ENCODE results near the gene IL36G.

IL36G gene

GRCh38 chr2:113025737-113026136 lies 47.9 kb downstream of the IL36G start:
- FAIRE-seq: no peak

- FAIRE-seq: no peak
Measured at GRCh38 chr2:113027691-113028090, 49.9 kb downstream of the IL36G start.

DNA sequence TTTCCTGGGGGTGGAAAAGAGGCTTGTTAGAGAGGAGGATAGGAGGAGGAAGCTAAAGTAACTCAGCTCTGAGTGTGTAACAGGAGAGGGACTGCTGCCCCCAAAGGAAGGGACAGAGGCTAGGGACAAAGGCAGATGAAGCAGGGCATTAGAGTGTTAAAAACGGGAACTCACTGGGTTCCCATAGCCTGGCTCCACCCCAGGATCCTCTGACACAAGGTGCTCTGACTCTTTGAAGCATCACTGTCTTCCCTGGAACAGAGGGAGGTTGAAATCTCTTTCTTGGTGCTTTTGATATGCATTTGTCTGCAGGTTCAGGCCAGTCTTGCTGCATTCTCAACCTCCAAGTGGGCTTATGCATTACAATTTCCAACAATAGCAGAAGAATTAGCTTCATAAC lies 50.3 kb downstream of the IL36G start:
- no peak for FAIRE-seq

GRCh38 chr2:113032737-113033136 lies 54.9 kb downstream of the IL36G start:
- no peak for FAIRE-seq

DNA sequence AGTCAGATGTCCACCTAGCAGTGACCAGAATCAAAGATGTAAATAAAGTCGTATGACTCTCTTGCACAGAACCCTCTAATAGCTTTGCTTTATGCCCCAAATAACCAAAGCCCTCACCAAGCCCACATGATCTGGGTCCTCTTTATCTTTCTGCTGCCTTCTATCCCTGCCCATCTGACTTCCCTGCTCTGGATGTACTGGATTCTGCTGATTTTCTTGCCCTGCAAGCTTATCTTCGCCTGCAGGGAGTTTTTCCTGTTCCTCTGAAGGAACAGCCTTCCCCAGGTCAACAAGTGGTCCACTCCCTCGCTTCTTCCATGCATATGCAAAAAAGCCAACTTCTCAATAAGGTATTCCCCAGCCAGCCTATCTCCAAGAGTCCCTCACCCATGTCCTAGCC lies 56.2 kb downstream of the IL36G start:
- FAIRE-seq: no peak

Measured in islet of Langerhans (tissue), 1 donor.